Measurements from ENCODE around the gene TGFB3. TPM values are rescaled to one million over a fixed set of nuclear protein-coding genes. Genes with fewer than 3 reads are reported as not detected.

TGFB3 gene
- total and polyA plus RNA-seq, 2 of the 13 experiments (the other 11 are each of a cell fraction or from before 2014, with no cell fraction given): 1.4 to 2.5 TPM

- peak; percentile 32; the same call in 1 of the 2 replicates for TF ChIP-seq FOXO1 (CRISPR knock-in tag; IDR thresholded peaks at IDR 0.05)
- TF ChIP-seq BCL6 (CRISPR knock-in tag; IDR thresholded peaks at IDR 0.05): peak; percentile 96
- TF ChIP-seq GPN1 (CRISPR knock-in tag; IDR thresholded peaks at IDR 0.05; ENCODE audit: borderline replicate concordance): no peak
- peak; percentile 53; the same call in 1 of the 2 replicates for TF ChIP-seq FOXA3 (CRISPR knock-in tag; IDR thresholded peaks at IDR 0.05)
- no peak for TF ChIP-seq RNF2 (conservative IDR thresholded peaks at IDR 0.05; ENCODE audit: low read depth)
- TF ChIP-seq, protein P1, sequence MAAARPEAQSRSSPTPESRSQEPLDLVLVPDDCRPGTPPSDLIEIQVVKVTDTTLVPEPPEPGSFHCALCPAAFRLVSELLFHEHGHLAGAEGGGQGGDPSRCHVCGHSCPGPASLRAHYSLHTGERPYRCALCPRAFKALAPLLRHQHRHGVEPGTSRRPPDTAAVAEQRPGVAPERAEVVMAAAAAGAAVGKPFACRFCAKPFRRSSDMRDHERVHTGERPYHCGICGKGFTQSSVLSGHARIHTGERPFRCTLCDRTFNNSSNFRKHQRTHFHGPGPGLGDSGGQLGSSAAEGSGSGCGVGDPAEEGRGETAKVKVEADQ (CRISPR knock-in tag; IDR thresholded peaks at IDR 0.05; ENCODE audit: borderline replicate concordance): no peak
- no peak for TF ChIP-seq ZFP36 (IDR thresholded peaks at IDR 0.05; ENCODE audit: borderline replicate concordance, low read depth, low read length, partially characterized antibody)
- no peak for TF ChIP-seq ZNF720 (CRISPR knock-in tag; IDR thresholded peaks at IDR 0.05)
- no peak for TF ChIP-seq DMAP1 (CRISPR knock-in tag; IDR thresholded peaks at IDR 0.05)
- TF ChIP-seq, protein P2, sequence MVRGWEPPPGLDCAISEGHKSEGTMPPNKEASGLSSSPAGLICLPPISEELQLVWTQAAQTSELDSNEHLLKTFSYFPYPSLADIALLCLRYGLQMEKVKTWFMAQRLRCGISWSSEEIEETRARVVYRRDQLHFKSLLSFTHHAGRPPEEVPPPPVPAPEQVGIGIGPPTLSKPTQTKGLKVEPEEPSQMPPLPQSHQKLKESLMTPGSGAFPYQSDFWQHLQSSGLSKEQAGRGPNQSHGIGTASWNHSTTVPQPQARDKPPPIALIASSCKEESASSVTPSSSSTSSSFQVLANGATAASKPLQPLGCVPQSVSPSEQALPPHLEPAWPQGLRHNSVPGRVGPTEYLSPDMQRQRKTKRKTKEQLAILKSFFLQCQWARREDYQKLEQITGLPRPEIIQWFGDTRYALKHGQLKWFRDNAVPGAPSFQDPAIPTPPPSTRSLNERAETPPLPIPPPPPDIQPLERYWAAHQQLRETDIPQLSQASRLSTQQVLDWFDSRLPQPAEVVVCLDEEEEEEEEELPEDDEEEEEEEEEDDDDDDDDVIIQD (CRISPR knock-in tag; IDR thresholded peaks at IDR 0.05; ENCODE audit: low read depth): peak; percentile 94
- no peak for TF ChIP-seq ZNF543 (CRISPR knock-in tag; IDR thresholded peaks at IDR 0.05)
- no peak for TF ChIP-seq MTF2 (CRISPR knock-in tag; IDR thresholded peaks at IDR 0.05; ENCODE audit: borderline replicate concordance)
- peak; percentile 25; the same call in 1 of the 2 replicates for TF ChIP-seq SALL1 (CRISPR knock-in tag; IDR thresholded peaks at IDR 0.05)
- TF ChIP-seq HMG20A (CRISPR knock-in tag; IDR thresholded peaks at IDR 0.05; ENCODE audit: borderline replicate concordance): peak; percentile 68; the same call in 1 of the 2 replicates
- TF ChIP-seq SOX5 (CRISPR knock-in tag; IDR thresholded peaks at IDR 0.05; ENCODE audit: borderline replicate concordance): peak; percentile 62
- TF ChIP-seq ZNF460 (CRISPR knock-in tag; IDR thresholded peaks at IDR 0.05; ENCODE audit: borderline replicate concordance): no peak
- TF ChIP-seq ZBTB21 (CRISPR knock-in tag; IDR thresholded peaks at IDR 0.05): peak; percentile 76
- TF ChIP-seq FOXK1 (CRISPR knock-in tag; IDR thresholded peaks at IDR 0.05; ENCODE audit: borderline replicate concordance, low read depth): 0 out of 2 replicates have a peak, but pooled peaks have one; percentile 33
- peak; percentile 65; the same call in 1 of the 2 replicates for TF ChIP-seq HNF4G (IDR thresholded peaks at IDR 0.05; ENCODE audit: borderline replicate concordance, low read depth, low read length)
- peak; percentile 54; the same call in 1 of the 2 replicates for TF ChIP-seq HNF4G (CRISPR knock-in tag; IDR thresholded peaks at IDR 0.05; ENCODE audit: borderline replicate concordance, low read depth)
- TF ChIP-seq CREM (IDR thresholded peaks at IDR 0.05): peak; percentile 66
- TF ChIP-seq CREM (CRISPR knock-in tag; IDR thresholded peaks at IDR 0.05): no peak
- no peak for TF ChIP-seq SUZ12 (IDR thresholded peaks at IDR 0.05; ENCODE audit: low read depth, low read length)
- no peak for TF ChIP-seq ZNF468 (CRISPR knock-in tag; IDR thresholded peaks at IDR 0.05)
- TF ChIP-seq ELF3 (CRISPR knock-in tag; IDR thresholded peaks at IDR 0.05): peak; percentile 98
- TF ChIP-seq ZNF839 (CRISPR knock-in tag; IDR thresholded peaks at IDR 0.05; ENCODE audit: borderline replicate concordance): no peak
- no peak for TF ChIP-seq ZNF776 (CRISPR knock-in tag; IDR thresholded peaks at IDR 0.05)
- peak; percentile 70 for TF ChIP-seq PAXIP1 (CRISPR knock-in tag; conservative IDR thresholded peaks at IDR 0.05)
- TF ChIP-seq ZNF891 (CRISPR knock-in tag; IDR thresholded peaks at IDR 0.05): no peak
Measured at GRCh38 chr14:75989134-75989533, 7.3 kb upstream of the TGFB3 start (continued).
